B cell (primary cell): ENCODE results near the gene PRSS16.

ENCODE experiments used
- EZH2 ChIP-seq: IDR thresholded peaks from 2 replicates; pipeline ENCODE4 v1.6.1; 2012; ENCODE audit warnings: borderline replicate concordance, low read depth, mild to moderate bottlenecking, moderate library complexity, low read length; ENCODE audit not compliant: insufficient read depth, poor library complexity, severe bottlenecking
- TF ChIP-seq, protein P1 (sequence below): fragments of 200-600 bp; IDR thresholded peaks from one replicate; pipeline ENCODE4 v1.8.0; 2022; ENCODE audit warnings: antibody characterized with exemption, mild to moderate bottlenecking

DNA sequence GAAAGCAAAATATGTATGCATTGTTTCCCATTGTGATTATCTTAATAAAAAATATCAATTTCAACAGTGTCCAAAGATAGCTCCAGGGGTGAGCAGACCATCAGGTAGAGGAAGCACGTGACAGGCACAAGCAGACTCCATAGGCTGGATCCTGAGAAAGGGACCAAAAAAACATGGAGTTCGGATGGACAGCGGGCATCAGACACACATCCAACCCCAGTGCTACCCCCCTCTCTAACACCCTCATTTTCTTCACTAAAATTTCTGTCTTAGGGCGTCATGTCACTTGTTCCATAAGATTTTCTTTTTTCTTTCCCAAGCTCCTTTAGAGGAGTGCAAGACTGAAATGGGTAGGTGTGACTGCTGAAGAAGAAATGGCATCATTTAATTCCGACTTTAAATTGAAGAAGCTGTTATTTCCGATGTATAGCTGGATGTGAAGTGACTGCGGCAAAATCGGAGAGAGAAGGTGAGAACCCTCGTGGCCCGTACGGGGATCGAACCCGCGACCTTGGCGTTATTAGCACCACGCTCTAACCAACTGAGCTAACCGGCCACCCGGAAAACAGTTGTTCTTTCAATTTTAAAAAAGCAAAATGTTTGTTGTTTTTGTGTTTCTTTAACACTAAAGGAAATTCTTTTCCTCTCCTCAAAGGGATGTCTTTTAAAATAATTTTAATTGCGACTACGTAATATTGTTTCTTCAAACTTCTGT, 10.3 kb upstream of the PRSS16 start:
- TF ChIP-seq, protein P1, sequence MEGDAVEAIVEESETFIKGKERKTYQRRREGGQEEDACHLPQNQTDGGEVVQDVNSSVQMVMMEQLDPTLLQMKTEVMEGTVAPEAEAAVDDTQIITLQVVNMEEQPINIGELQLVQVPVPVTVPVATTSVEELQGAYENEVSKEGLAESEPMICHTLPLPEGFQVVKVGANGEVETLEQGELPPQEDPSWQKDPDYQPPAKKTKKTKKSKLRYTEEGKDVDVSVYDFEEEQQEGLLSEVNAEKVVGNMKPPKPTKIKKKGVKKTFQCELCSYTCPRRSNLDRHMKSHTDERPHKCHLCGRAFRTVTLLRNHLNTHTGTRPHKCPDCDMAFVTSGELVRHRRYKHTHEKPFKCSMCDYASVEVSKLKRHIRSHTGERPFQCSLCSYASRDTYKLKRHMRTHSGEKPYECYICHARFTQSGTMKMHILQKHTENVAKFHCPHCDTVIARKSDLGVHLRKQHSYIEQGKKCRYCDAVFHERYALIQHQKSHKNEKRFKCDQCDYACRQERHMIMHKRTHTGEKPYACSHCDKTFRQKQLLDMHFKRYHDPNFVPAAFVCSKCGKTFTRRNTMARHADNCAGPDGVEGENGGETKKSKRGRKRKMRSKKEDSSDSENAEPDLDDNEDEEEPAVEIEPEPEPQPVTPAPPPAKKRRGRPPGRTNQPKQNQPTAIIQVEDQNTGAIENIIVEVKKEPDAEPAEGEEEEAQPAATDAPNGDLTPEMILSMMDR, result no peak
- TF ChIP-seq EZH2, result no peak
